Measurements from ENCODE around the gene OSTF1.

DNA sequence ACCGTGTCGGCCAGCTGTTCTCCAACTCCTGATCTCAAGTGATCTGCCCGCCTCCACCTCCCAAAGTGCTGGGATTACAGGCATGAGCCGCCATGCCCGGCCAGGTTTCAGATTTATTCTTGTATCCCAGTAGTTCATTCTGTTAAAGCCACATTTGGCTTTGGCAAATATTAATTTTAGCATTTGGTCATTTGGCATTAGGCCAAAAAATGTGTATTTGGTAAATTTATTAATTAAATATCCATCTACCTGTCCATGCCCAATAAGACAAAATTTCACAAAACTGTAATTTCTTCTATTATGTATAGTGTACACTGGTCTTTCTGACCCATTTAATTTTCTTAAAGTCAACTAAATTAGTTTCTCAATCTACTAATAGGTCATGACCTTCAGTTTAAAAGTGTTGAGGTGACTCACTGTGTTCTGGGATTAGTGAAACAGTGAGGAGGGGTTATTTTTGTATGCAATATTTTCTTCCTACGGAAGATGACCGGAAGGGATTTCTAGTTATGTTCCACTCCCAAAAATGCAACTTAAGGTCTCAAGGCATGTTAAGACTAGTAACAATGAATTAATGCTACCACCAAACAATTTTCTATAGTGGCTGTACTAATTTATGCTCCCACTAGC lies 21.0 kb downstream of the OSTF1 start:
- TF ChIP-seq CTCF (IDR thresholded peaks at IDR 0.05) (no peak), POLR2A (IDR thresholded peaks at IDR 0.05) (no peak)

Measured in uterus (tissue), 2 donors.